Smooth muscle cell of the coronary artery (primary cell): Measurements from ENCODE around the gene OPRD1. TPM values are rescaled to one million over a fixed set of nuclear protein-coding genes. Genes with fewer than 3 reads are reported as not detected.

Experiments used
- total RNA-seq: library from RNA; depleted of rRNA; stranded (reverse); fragments of >200 nt; gene quantifications from 2 replicates; pipeline ENCODE4 v1.2.3, GENCODE V29; 2014; ENCODE audit warnings: low replicate concordance

Gene OPRD1
- total RNA-seq, result under 0.01 TPM in 1 of 2 replicates, not detected in the other

DNA sequence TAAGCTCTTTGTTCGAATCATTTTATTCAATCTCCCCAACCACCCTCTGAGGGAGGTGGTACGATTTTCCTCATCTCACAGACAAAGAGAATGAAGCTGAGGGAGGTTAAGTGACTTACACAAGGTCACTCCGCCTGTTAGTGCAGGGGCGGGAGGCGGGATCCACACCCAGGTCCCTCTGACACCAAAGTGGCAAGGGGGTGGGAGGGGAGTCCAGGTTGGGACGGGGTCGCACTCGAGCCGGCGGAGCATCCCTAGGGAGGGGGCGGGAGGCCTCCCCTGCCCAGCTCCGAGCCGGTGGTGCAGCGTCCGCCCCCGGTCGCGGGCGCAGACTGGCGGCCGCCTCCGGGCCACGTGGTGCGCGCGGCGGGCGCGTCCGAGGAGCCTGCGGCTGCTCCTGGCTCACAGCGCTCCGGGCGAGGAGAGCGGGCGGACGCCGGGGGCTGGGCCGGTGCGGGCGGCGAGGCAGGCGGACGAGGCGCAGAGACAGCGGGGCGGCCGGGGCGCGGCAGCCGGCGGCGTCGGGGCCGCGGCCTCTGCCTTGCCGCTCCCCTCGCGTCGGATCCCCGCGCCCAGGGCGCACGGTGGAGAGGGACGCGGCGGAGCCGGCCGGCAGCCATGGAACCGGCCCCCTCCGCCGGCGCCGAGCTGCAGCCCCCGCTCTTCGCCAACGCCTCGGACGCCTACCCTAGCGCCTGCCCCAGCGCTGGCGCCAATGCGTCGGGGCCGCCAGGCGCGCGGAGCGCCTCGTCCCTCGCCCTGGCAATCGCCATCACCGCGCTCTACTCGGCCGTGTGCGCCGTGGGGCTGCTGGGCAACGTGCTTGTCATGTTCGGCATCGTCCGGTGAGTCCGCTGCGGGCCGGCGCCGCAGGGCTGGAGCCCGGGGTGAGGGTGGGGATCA is at the start of gene OPRD1:
Gene OPRD1 (plus strand): TSS at position 405 of the 903 bp plus-strand sequence. CDS start 214 bp downstream, at position 619.

DNA sequence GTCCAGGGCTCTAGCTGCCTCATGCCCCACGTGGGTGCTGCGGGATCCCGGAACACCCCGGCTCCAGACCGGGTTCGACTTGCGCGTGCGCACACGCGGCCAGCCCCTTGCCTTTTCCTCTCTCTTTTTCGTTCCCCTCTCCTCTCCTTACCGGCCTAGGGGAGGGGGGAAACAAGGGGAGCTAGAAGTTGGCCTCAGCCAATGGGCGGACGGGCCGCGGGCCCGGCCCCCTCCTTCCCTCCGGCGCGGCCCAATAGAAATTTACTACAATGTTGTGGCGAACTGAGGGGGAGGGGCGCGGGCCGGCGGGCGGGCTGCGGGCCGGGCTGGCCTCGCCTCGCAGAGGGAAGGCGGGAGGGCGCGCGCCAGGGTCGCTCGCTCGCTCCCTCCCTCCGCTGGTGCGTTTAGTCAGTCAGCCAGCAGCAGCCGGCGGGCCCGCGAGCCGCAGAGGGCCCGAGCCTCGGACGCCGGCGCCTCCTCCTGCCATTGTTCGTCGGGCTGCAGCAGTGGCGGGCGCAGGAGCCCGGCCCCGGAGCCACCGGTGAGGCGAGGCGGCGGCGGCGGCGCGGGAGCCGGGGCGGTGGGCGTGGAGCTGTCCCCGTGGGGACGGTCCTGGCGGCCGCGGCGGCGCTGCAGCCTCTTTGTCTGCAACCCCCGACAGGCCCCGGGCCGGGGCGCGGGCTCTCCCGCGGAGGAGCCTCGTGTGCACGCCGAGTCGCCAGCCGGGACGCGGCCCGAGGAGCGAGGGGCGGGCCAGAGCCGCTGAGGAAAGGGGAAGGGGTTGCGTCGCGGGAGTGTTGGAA is 102.5 kb downstream of the OPRD1 start, which contains the start of gene EPB41:
Gene EPB41 (plus strand): TSS at position 342 of the 803 bp plus-strand sequence. CDS start 72,869 bp downstream, outside the sequence.

Other genes starting within 250 kb of the OPRD1 start
- 1.5 and 3.2 TPM in 2 replicates for gene RAB42, start 219.9 kb upstream of the OPRD1 start, total RNA-seq
- 54.5 and 65.8 TPM in 2 replicates for gene TAF12, start 169.1 kb upstream of the OPRD1 start, total RNA-seq
- gene RNU11, start 163.6 kb upstream of the OPRD1 start, total RNA-seq, result not detected in 2 replicates
- gene GMEB1, start 143.4 kb upstream of the OPRD1 start, total RNA-seq, result 5.6 and 7.5 TPM in 2 replicates
- gene YTHDF2, start 75.2 kb upstream of the OPRD1 start, total RNA-seq, result 37.4 and 46.9 TPM in 2 replicates
- gene EPB41, start 102.4 kb downstream of the OPRD1 start, total RNA-seq, result 8.6 and 21.2 TPM in 2 replicates